SK-N-SH (cell line): ENCODE data around the gene CDH19. TPM values are rescaled to one million over a fixed set of nuclear protein-coding genes. Genes with fewer than 3 reads are reported as not detected.

Experiments used
- CTCF ChIA-PET: fragments of 300-600, 350-600 bp; formaldehyde crosslinking; extraction: SDS; loops from one replicate; lab custom pipeline; 2021; lab: Yijun Ruan, JAX
- POLR2A ChIA-PET: fragments of 350-600 bp; sonication (Branson Sonifier 250); formaldehyde crosslinking; extraction: SDS; loops from one replicate; lab custom pipeline; 2020; ENCODE audit warnings: antibody characterized with exemption, inconsistent platforms; lab: Yijun Ruan, JAX
- DNase-seq: peaks from one replicate; pipeline ENCODE4 v3.0.0; 2012
- H2AFZ ChIP-seq: fragments of 200-600 bp; sonication (generic); 2 replicates; pipeline ENCODE4 v1.8.1; 2016; ENCODE audit warnings: antibody characterized with exemption, mild to moderate bottlenecking, low read depth
- H3F3A ChIP-seq: fragments of 200-600 bp; sonication (generic); replicated peaks from 2 replicates; pipeline ENCODE3; 2016; ENCODE audit warnings: antibody characterized with exemption, mild to moderate bottlenecking; ENCODE audit not compliant: insufficient read depth
- H3K27ac ChIP-seq, 2 experiments: fragments of 200-500 bp in 1 of 2; fragments of 200-600 bp in 1 of 2; sonication (Bioruptor generic) in 1 of 2; sonication (generic), shearing (Covaris generic) in 1 of 2; 2 replicates each; pipeline versions ENCODE4 v1.5.1 to v1.6.1; 2014 to 2016; ENCODE audit warnings: low read depth in 2 of 2, inconsistent platforms in 1 of 2, low read length in 1 of 2, mild to moderate bottlenecking in 1 of 2, mixed read lengths in 1 of 2
- H3K27me3 ChIP-seq: fragments of 200-600 bp; sonication (generic), shearing (Covaris generic); 2 replicates; pipeline ENCODE4 v1.6.1; 2016; ENCODE audit warnings: mixed run types; ENCODE audit not compliant: insufficient read depth
- H3K36me3 ChIP-seq, 2 experiments: fragments of 200-500 bp in 1 of 2; fragments of 200-600 bp in 1 of 2; sonication (Bioruptor generic) in 1 of 2; sonication (generic) in 1 of 2; replicated peaks in 1 of 2; 2 replicates each; pipeline versions ENCODE3 to v1.5.1; 2014 to 2016; ENCODE audit warnings: low read length in 1 of 2, mild to moderate bottlenecking in 1 of 2; ENCODE audit not compliant: insufficient read depth in 2 of 2, control insufficient read depth in 1 of 2
- H3K4me1 ChIP-seq, 2 experiments: fragments of 200-500 bp in 1 of 2; fragments of 200-600 bp in 1 of 2; sonication (Bioruptor generic) in 1 of 2; sonication (generic), shearing (Covaris generic) in 1 of 2; 2 replicates each; pipeline versions ENCODE4 v1.5.1 to v1.6.1; 2014 to 2016; ENCODE audit warnings: low read depth in 1 of 2, low read length in 1 of 2, mixed run types in 1 of 2; ENCODE audit not compliant: insufficient read depth in 2 of 2, control insufficient read depth in 1 of 2
- H3K4me2 ChIP-seq: fragments of 200-600 bp; sonication (generic), shearing (Covaris generic); 2 replicates; pipeline ENCODE4 v1.6.1; 2017; ENCODE audit warnings: mixed run types
- H3K4me3 ChIP-seq, 2 experiments: fragments of 200-500 bp in 1 of 2; fragments of 200-600 bp in 1 of 2; sonication (Bioruptor generic) in 1 of 2; sonication (generic), shearing (Covaris generic) in 1 of 2; 2 replicates each; pipeline versions ENCODE4 v1.5.1 to v1.8.1; 2014 to 2016; ENCODE audit warnings: low read depth in 2 of 2, inconsistent platforms in 1 of 2, low read length in 1 of 2, mild to moderate bottlenecking in 1 of 2, mixed read lengths in 1 of 2, moderate library complexity in 1 of 2
- H3K79me2 ChIP-seq: fragments of 200-600 bp; sonication (generic); 2 replicates; pipeline ENCODE4 v1.8.1; 2017; ENCODE audit warnings: mild to moderate bottlenecking; ENCODE audit not compliant: insufficient read depth
- H3K9ac ChIP-seq: fragments of 200-600 bp; sonication (generic); 2 replicates; pipeline ENCODE4 v1.6.1; 2017; ENCODE audit warnings: mixed run types
- H3K9me2 ChIP-seq: fragments of 200-600 bp; sonication (generic); 2 replicates; pipeline ENCODE4 v1.6.1; 2017; ENCODE audit warnings: mixed run types
- H3K9me3 ChIP-seq: fragments of 200-600 bp; sonication (generic); 2 replicates; pipeline ENCODE4 v1.6.1; 2017; ENCODE audit warnings: mixed run types, mild to moderate bottlenecking, moderate library complexity
- H4K20me1 ChIP-seq: fragments of 200-600 bp; sonication (generic); 2 replicates; pipeline ENCODE4 v1.6.1; 2017; ENCODE audit warnings: mild to moderate bottlenecking, mixed run types; ENCODE audit not compliant: insufficient read depth
- CTCF ChIP-seq: fragments of 200-600 bp; sonication (generic); IDR thresholded peaks from 2 replicates; pipeline ENCODE4 v1.6.1; 2017; ENCODE audit warnings: antibody characterized with exemption, mild to moderate bottlenecking, moderate library complexity
- EZH2phosphoT487 ChIP-seq: fragments of 200-600 bp; sonication (generic); IDR thresholded peaks from 2 replicates; pipeline ENCODE4 v1.6.1; 2017; ENCODE audit warnings: low read depth, mixed run types, mild to moderate bottlenecking, antibody characterized with exemption, moderate library complexity, borderline replicate concordance
- FOSL2 ChIP-seq: IDR thresholded peaks from 2 replicates; pipeline ENCODE4 v1.4.0; 2012; ENCODE audit warnings: low read depth, mild to moderate bottlenecking, moderate library complexity, borderline replicate concordance
- FOXJ3 ChIP-seq: sonication (generic); formaldehyde crosslinking; IDR thresholded peaks from 2 replicates; pipeline ENCODE4 v1.5.1; 2020; ENCODE audit warnings: mild to moderate bottlenecking, missing genetic modification reagents
- FOXM1 ChIP-seq: IDR thresholded peaks from 2 replicates; pipeline ENCODE4 v1.4.0; 2012; ENCODE audit warnings: low read depth, mild to moderate bottlenecking
- GABPA ChIP-seq: IDR thresholded peaks from 2 replicates; pipeline ENCODE4 v1.4.0; 2012; ENCODE audit warnings: low read depth, mild to moderate bottlenecking
- GATA2 ChIP-seq: sonication (generic); formaldehyde crosslinking; IDR thresholded peaks from 2 replicates; pipeline ENCODE4 v1.5.0; 2020; ENCODE audit warnings: mild to moderate bottlenecking, missing genetic modification reagents
- JUND ChIP-seq: IDR thresholded peaks from 2 replicates; pipeline ENCODE4 v1.4.0; 2012
- MXI1 ChIP-seq: IDR thresholded peaks from 2 replicates; pipeline ENCODE4 v1.6.1; 2012; ENCODE audit warnings: mild to moderate bottlenecking, low read depth, low read length, improper control_type of control experiment
- PBX3 ChIP-seq: IDR thresholded peaks from 2 replicates; pipeline ENCODE4; 2012
- POLR2AphosphoS5 ChIP-seq: IDR thresholded peaks from 2 replicates; pipeline ENCODE4 v1.6.1; 2012; ENCODE audit warnings: low read depth, low read length
- RCOR1 ChIP-seq: fragments of 150-350 bp; IDR thresholded peaks from 2 replicates; pipeline ENCODE4 v1.6.1; 2017; ENCODE audit warnings: antibody characterized with exemption, low read length
- RFX5 ChIP-seq: IDR thresholded peaks from 2 replicates; pipeline ENCODE4 v1.6.1; 2012; ENCODE audit warnings: mild to moderate bottlenecking, improper control_type of control experiment, low read length
- RXRA ChIP-seq: IDR thresholded peaks from 2 replicates; pipeline ENCODE4 v1.4.0; 2012; ENCODE audit warnings: low read depth, mild to moderate bottlenecking, borderline replicate concordance
- SIN3A ChIP-seq: IDR thresholded peaks from 2 replicates; pipeline ENCODE4 v1.6.1; 2012; ENCODE audit warnings: low read depth, mild to moderate bottlenecking, low read length, moderate library complexity, borderline replicate concordance
- SMC3 ChIP-seq: IDR thresholded peaks from 2 replicates; pipeline ENCODE4 v1.6.1; 2012; ENCODE audit warnings: low read depth, low read length, improper control_type of control experiment
- TEAD4 ChIP-seq: IDR thresholded peaks from 2 replicates; pipeline ENCODE4 v1.4.0; 2012; ENCODE audit warnings: mild to moderate bottlenecking, borderline replicate concordance; ENCODE audit not compliant: insufficient read depth
- WGBS: methylation state at CpG from one replicate; pipeline ENCODE4 v1.1.6; 2017; ENCODE audit warnings: low lambda C conversion rate; 5-methylcytosine and 5-hydroxymethylcytosine counted together
- polyA plus RNA-seq, 3 experiments: library from polyadenylated mRNA; depleted of rRNA; stranded (reverse); fragments of >200 nt; gene quantifications; 2 replicates each; pipeline ENCODE4 v1.2.3, GENCODE V29; 2012
- TF ChIP-seq, protein P1 (sequence below): IDR thresholded peaks from 2 replicates; pipeline ENCODE4 v1.4.0; 2012; ENCODE audit warnings: low read depth, borderline replicate concordance
- TF ChIP-seq, protein P2 (sequence below): IDR thresholded peaks from 2 replicates; pipeline ENCODE4 v1.4.0; 2012; ENCODE audit warnings: low read depth
- TF ChIP-seq, protein P3 (sequence below): IDR thresholded peaks from 2 replicates; pipeline ENCODE4 v1.4.0; 2012; ENCODE audit warnings: low read depth, borderline replicate concordance
- TF ChIP-seq, protein P4 (sequence below): fragments of 150-350 bp; IDR thresholded peaks from 2 replicates; pipeline ENCODE4 v1.6.1; 2016; ENCODE audit warnings: mild to moderate bottlenecking, low read depth, low read length

The CDH19 gene
- polyA plus RNA-seq, 1 of the 3 experiments (the other 2 are of a cell fraction): not detected

DNA sequence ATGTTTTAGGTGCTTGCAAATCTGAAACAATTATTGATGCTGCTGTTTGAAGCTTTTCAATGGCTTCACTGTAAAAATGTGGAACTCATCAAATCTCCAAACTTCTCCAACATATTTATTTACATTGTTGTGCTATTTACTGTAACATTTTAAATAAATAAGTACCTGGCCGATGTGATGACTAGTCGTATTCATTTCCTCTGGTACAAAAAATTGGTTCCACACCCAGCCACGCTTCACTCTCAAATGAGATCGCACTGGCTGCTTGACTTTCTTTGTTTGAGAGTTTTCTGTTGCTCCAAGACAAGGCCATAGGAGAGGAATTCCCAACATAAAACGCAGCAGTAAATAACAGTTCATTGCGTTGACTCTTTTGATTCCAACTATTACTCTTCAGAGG is 32.0 kb downstream of the CDH19 start:
- WGBS: 45% methylated on average over 6 of the region's 6 CpGs
- no peaks in the 10 kb centered on the region for H3K9me3 ChIP-seq
- H3K27ac ChIP-seq: no peak overlapping the region
- no peak for DNase-seq
- no peaks in the 10 kb centered on the region for H3K27me3 ChIP-seq
- H3K9me2 ChIP-seq: no peaks in the 10 kb centered on the region
- CTCF ChIA-PET: interaction anchor here (1.1 to 1.2 kb wide), 3 partner anchors 12 to 17 kb away, joined by 3 to 6 read pairs (median 4); no protein-coding TSS in a partner anchor
- H3F3A ChIP-seq: no peaks in the 10 kb centered on the region
- H3K79me2 ChIP-seq: no peaks in the 10 kb centered on the region
- H3K4me2 ChIP-seq: no peak overlapping the region
- H3K9ac ChIP-seq: no peak overlapping the region
- H3K36me3 ChIP-seq: no peaks in the 10 kb centered on the region
- H3K4me1 ChIP-seq: no peaks in the 10 kb centered on the region
- no peak overlapping the region for H3K4me3 ChIP-seq
- no peak overlapping the region for H2AFZ ChIP-seq
- TF ChIP-seq POLR2AphosphoS5 (no peak), FOXJ3 (CRISPR knock-in tag) (no peak), SMC3 (no peak), TEAD4 (no peak), RCOR1 (no peak), EZH2phosphoT487 (no peak), GATA2 (CRISPR knock-in tag) (no peak), GABPA (no peak), MXI1 (no peak), CTCF (no peak)
- TF ChIP-seq, protein P1, sequence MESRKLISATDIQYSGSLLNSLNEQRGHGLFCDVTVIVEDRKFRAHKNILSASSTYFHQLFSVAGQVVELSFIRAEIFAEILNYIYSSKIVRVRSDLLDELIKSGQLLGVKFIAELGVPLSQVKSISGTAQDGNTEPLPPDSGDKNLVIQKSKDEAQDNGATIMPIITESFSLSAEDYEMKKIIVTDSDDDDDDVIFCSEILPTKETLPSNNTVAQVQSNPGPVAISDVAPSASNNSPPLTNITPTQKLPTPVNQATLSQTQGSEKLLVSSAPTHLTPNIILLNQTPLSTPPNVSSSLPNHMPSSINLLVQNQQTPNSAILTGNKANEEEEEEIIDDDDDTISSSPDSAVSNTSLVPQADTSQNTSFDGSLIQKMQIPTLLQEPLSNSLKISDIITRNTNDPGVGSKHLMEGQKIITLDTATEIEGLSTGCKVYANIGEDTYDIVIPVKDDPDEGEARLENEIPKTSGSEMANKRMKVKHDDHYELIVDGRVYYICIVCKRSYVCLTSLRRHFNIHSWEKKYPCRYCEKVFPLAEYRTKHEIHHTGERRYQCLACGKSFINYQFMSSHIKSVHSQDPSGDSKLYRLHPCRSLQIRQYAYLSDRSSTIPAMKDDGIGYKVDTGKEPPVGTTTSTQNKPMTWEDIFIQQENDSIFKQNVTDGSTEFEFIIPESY: no peak
- TF ChIP-seq, all 33 proteins: peak for 0
- POLR2A ChIA-PET: no interaction called here
- H4K20me1 ChIP-seq: no peaks in the 10 kb centered on the region

DNA sequence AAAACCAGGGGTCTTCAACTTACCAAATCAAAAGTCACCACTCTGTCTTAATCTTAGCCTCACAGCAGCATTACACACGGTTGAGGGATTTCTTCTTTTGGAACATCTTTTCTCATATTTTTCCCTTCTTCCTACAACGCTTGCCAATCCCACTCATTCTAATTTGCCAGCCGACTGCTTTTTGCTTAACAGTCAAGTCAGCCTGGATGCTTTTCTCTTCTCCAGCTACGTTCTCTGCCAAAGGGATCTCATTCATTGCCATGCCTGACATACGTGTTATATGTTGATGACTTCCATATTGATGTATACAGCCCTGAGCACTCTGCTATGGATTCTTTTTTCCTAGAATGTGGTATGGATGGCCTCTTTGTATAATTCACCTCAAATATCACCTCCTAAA is 37.3 kb downstream of the CDH19 start:
- no peaks in the 10 kb centered on the region for H3K27me3 ChIP-seq
- H3K4me2 ChIP-seq: no peak overlapping the region
- no peaks in the 10 kb centered on the region for H4K20me1 ChIP-seq
- no peak overlapping the region for H3K4me3 ChIP-seq
- H2AFZ ChIP-seq: no peak overlapping the region
- H3K79me2 ChIP-seq: no peaks in the 10 kb centered on the region
- H3K9me3 ChIP-seq: no peaks in the 10 kb centered on the region
- TF ChIP-seq JUND (no peak), PBX3 (no peak), FOSL2 (no peak), FOXM1 (no peak), SIN3A (no peak), RXRA (no peak), SMC3 (no peak), RFX5 (no peak)
- TF ChIP-seq, protein P2, sequence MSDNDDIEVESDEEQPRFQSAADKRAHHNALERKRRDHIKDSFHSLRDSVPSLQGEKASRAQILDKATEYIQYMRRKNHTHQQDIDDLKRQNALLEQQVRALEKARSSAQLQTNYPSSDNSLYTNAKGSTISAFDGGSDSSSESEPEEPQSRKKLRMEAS: no peak
- TF ChIP-seq, protein P3, sequence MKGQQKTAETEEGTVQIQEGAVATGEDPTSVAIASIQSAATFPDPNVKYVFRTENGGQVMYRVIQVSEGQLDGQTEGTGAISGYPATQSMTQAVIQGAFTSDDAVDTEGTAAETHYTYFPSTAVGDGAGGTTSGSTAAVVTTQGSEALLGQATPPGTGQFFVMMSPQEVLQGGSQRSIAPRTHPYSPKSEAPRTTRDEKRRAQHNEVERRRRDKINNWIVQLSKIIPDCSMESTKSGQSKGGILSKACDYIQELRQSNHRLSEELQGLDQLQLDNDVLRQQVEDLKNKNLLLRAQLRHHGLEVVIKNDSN: no peak
- TF ChIP-seq, protein P4, sequence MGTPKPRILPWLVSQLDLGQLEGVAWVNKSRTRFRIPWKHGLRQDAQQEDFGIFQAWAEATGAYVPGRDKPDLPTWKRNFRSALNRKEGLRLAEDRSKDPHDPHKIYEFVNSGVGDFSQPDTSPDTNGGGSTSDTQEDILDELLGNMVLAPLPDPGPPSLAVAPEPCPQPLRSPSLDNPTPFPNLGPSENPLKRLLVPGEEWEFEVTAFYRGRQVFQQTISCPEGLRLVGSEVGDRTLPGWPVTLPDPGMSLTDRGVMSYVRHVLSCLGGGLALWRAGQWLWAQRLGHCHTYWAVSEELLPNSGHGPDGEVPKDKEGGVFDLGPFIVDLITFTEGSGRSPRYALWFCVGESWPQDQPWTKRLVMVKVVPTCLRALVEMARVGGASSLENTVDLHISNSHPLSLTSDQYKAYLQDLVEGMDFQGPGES: no peak
- H3F3A ChIP-seq: no peaks in the 10 kb centered on the region
- H3K9ac ChIP-seq: no peak overlapping the region
- CTCF ChIA-PET: no interaction called here
- 32% methylated on average over 5 of the region's 5 CpGs for WGBS
- DNase-seq: no peak
- POLR2A ChIA-PET: no interaction called here
- no peaks in the 10 kb centered on the region; a peak in 1 of 4 replicates for H3K4me1 ChIP-seq
- no peaks in the 10 kb centered on the region for H3K36me3 ChIP-seq
- H3K9me2 ChIP-seq: no peaks in the 10 kb centered on the region
- no peak overlapping the region for H3K27ac ChIP-seq
